ENCODE measurements around the gene C1QTNF8.

C1QTNF8 gene

DNA sequence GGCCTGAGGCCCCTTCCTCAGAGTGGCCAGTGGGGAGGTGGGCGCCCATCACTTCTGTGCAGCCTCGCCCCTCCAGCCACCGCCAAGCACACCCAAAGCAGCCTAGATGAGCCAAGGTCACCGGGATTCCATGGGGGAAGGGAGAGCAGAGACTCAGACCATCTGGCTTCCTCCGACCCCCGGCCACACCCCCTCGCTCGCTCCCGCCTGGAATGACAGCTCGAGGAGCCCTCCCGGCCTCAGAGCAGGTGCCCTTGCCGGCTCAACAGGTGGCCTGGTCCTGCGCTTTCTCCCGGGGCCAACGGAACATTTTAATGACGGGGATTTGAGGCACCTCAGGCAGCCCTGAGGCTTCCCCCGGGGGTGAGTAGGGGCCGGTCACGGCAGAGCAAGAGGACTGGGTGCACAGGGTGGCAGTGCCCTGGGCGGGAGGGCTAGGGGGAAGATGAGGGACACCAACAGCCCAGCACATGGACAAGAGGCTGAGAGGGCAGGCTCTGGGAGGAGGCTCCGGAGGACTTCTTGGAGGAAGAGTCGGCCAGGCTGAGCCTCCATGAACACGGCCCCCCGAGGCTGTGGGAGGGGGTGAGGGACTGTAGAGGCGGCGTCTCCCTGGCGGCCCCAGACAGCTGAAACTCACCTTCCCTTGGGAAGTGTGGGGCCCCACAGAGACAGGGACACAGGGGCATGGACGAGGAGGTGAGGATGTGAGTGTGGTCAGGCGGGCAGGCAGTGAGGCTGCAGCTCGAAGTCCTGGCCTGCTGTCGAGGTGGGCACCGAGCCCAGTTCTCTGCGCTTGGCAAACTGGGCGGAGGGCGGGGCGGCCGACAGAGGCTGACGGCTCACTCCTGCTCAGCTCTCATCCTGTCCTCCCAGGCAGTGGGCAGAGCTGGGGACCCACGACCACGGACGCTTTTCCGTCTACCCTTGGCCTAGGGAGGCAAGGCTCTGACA is 12.5 kb upstream of the C1QTNF8 start:
- Histone ChIP-seq H3K9me3 (replicated peaks; ENCODE audit: insufficient read depth, low read length) (no peaks in the 10 kb centered on the region), H3K79me2 (ENCODE audit: low read length) (no peaks in the 10 kb centered on the region), H3K9ac (ENCODE audit: low read length) (no peak overlapping the region), H3K4me1 (ENCODE audit: low read length) (no peaks in the 10 kb centered on the region), H3K27ac (ENCODE audit: low read length) (no peak overlapping the region), H3F3A (ENCODE audit: insufficient read depth, low read length) (no peaks in the 10 kb centered on the region), H3K4me2 (ENCODE audit: low read depth, low read length) (no peak overlapping the region), H3K27me3 (replicated peaks; ENCODE audit: insufficient read depth, low read length) (peaks cover 97% of the 10 kb centered on the region), H3K4me3 (ENCODE audit: low read length) (no peak overlapping the region), H2AFZ (ENCODE audit: low read length) (no peak overlapping the region), H4K20me1 (ENCODE audit: insufficient read depth, low read length) (no peaks in the 10 kb centered on the region), H3K36me3 (replicated peaks; ENCODE audit: insufficient read depth, low read length) (no peaks in the 10 kb centered on the region), H3K9me2 (replicated peaks; ENCODE audit: insufficient read depth, low read length) (no peaks in the 10 kb centered on the region)
- TF ChIP-seq EZH2phosphoT487 (IDR thresholded peaks at IDR 0.05; ENCODE audit: low read length) = no peak
- TF ChIP-seq EZH2 (optimal IDR thresholded peaks at IDR 0.05; ENCODE audit: low read depth, low read length) = no peak
- TF ChIP-seq CTCF (IDR thresholded peaks at IDR 0.05; ENCODE audit: low read length) = no peak
- no peak for DNase-seq

DNA sequence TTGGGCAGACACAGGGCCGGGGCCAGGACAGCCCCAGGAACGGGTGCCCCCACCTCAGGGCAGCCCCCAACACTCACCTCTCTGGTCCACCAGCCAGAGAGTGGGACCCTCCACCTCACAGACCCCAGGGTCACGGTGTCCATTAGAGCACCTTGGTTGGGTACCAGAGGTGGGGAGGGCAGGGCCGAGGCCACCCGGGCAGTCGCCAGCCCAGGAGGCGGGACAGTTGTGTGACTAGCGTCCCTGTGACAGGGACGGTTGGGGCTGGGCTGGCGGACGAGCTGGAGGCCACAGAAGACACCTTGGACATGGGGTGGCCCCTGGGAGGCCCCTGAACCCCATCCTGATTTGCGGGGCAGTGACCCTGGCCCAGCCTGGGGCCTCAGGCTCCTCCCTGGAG is 11.7 kb upstream of the C1QTNF8 start:
- H3K27ac ChIP-seq (ENCODE audit: low read length) = no peak overlapping the region
- H3K27me3 ChIP-seq (replicated peaks; ENCODE audit: insufficient read depth, low read length) = peaks cover 94% of the 10 kb centered on the region
- H3K79me2 ChIP-seq (ENCODE audit: low read length) = no peaks in the 10 kb centered on the region
- no peaks in the 10 kb centered on the region for H3F3A ChIP-seq (ENCODE audit: insufficient read depth, low read length)
- H3K4me1 ChIP-seq (ENCODE audit: low read length) = no peaks in the 10 kb centered on the region
- no peak overlapping the region for H3K4me2 ChIP-seq (ENCODE audit: low read depth, low read length)
- H3K36me3 ChIP-seq (replicated peaks; ENCODE audit: insufficient read depth, low read length) = no peaks in the 10 kb centered on the region
- H3K9me2 ChIP-seq (replicated peaks; ENCODE audit: insufficient read depth, low read length) = no peaks in the 10 kb centered on the region
- no peak overlapping the region for H2AFZ ChIP-seq (ENCODE audit: low read length)
- H3K9me3 ChIP-seq (replicated peaks; ENCODE audit: insufficient read depth, low read length) = no peaks in the 10 kb centered on the region
- H3K4me3 ChIP-seq (ENCODE audit: low read length) = no peak overlapping the region
- TF ChIP-seq CTCF (IDR thresholded peaks at IDR 0.05; ENCODE audit: low read length) (no peak), EZH2phosphoT487 (IDR thresholded peaks at IDR 0.05; ENCODE audit: low read length) (no peak), EZH2 (optimal IDR thresholded peaks at IDR 0.05; ENCODE audit: low read depth, low read length) (no peak)
- no peak for DNase-seq
- H4K20me1 ChIP-seq (ENCODE audit: insufficient read depth, low read length) = no peaks in the 10 kb centered on the region
- no peak overlapping the region for H3K9ac ChIP-seq (ENCODE audit: low read length)

- H3K9ac ChIP-seq (ENCODE audit: low read length) = no peak overlapping the region
- no peak for TF ChIP-seq CTCF (IDR thresholded peaks at IDR 0.05; ENCODE audit: low read length)
- TF ChIP-seq EZH2 (optimal IDR thresholded peaks at IDR 0.05; ENCODE audit: low read depth, low read length) = no peak
- H3K36me3 ChIP-seq (replicated peaks; ENCODE audit: insufficient read depth, low read length) = no peaks in the 10 kb centered on the region
- H3K9me2 ChIP-seq (replicated peaks; ENCODE audit: insufficient read depth, low read length) = no peaks in the 10 kb centered on the region
- peaks cover 89% of the 10 kb centered on the region for H3K27me3 ChIP-seq (replicated peaks; ENCODE audit: insufficient read depth, low read length)
- H2AFZ ChIP-seq (ENCODE audit: low read length) = no peak overlapping the region
- no peaks in the 10 kb centered on the region for H4K20me1 ChIP-seq (ENCODE audit: insufficient read depth, low read length)
- no peaks in the 10 kb centered on the region for H3K9me3 ChIP-seq (replicated peaks; ENCODE audit: insufficient read depth, low read length)
- no peaks in the 10 kb centered on the region for H3F3A ChIP-seq (ENCODE audit: insufficient read depth, low read length)
- no peak for DNase-seq
- H3K4me3 ChIP-seq (ENCODE audit: low read length) = no peak overlapping the region
- H3K79me2 ChIP-seq (ENCODE audit: low read length) = no peaks in the 10 kb centered on the region
- no peak overlapping the region for H3K4me2 ChIP-seq (ENCODE audit: low read depth, low read length)
- no peaks in the 10 kb centered on the region for H3K4me1 ChIP-seq (ENCODE audit: low read length)
- no peak overlapping the region for H3K27ac ChIP-seq (ENCODE audit: low read length)
Measured at GRCh38 chr16:1107141-1107540, 11.1 kb upstream of the C1QTNF8 start.
